ENCODE results near the gene OTOGL.

GRCh38 chr12:80400571-80400991 lies 301.2 kb downstream of the OTOGL start:
- no peak for TF ChIP-seq ZNF8 (CRISPR knock-in tag; IDR thresholded peaks at IDR 0.05)
- no peak for TF ChIP-seq ISL1 (CRISPR knock-in tag; IDR thresholded peaks at IDR 0.05)
- TF ChIP-seq ZFP3 (CRISPR knock-in tag; IDR thresholded peaks at IDR 0.05): no peak
- TF ChIP-seq PPARA (CRISPR knock-in tag; IDR thresholded peaks at IDR 0.05; ENCODE audit: borderline replicate concordance): no peak
- TF ChIP-seq, protein P1, sequence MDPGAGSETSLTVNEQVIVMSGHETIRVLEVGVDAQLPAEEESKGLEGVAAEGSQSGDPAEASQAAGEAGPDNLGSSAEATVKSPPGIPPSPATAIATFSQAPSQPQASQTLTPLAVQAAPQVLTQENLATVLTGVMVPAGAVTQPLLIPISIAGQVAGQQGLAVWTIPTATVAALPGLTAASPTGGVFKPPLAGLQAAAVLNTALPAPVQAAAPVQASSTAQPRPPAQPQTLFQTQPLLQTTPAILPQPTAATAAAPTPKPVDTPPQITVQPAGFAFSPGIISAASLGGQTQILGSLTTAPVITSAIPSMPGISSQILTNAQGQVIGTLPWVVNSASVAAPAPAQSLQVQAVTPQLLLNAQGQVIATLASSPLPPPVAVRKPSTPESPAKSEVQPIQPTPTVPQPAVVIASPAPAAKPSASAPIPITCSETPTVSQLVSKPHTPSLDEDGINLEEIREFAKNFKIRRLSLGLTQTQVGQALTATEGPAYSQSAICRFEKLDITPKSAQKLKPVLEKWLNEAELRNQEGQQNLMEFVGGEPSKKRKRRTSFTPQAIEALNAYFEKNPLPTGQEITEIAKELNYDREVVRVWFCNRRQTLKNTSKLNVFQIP (CRISPR knock-in tag; IDR thresholded peaks at IDR 0.05; ENCODE audit: borderline replicate concordance, low read depth): no peak
- TF ChIP-seq BACH2 (CRISPR knock-in tag; IDR thresholded peaks at IDR 0.05; ENCODE audit: borderline replicate concordance): no peak
- no peak for TF ChIP-seq GLIS3 (CRISPR knock-in tag; IDR thresholded peaks at IDR 0.05)
- TF ChIP-seq OSR1 (CRISPR knock-in tag; IDR thresholded peaks at IDR 0.05): no peak
- TF ChIP-seq ZNF70 (CRISPR knock-in tag; IDR thresholded peaks at IDR 0.05): no peak
- no peak for TF ChIP-seq CSRNP3 (CRISPR knock-in tag; IDR thresholded peaks at IDR 0.05)
- TF ChIP-seq ZFP30 (CRISPR knock-in tag; IDR thresholded peaks at IDR 0.05): no peak
